H1 (cell line): ENCODE data around the gene GTF2A1L. TPM values are rescaled to one million over a fixed set of nuclear protein-coding genes. Genes with fewer than 3 reads are reported as not detected.

Experiments used
- CTCF ChIA-PET: fragments of 300-600 bp; sonication (Branson Sonifier 250); formaldehyde crosslinking; loops from one replicate; lab custom pipeline; 2021; ENCODE audit not compliant: partially characterized antibody; lab: Charles Lee
- POLR2A ChIA-PET: fragments of 300-600 bp; sonication (Branson Sonifier 250); formaldehyde crosslinking; loops from one replicate; lab custom pipeline; 2021; ENCODE audit warnings: inconsistent platforms; ENCODE audit not compliant: partially characterized antibody; lab: Charles Lee
- DNase-seq, 2 experiments: peaks; one replicate each; pipeline versions ENCODE4 v3.0.0 to v3.0.0-alpha.2; 2010 to 2022; ENCODE audit warnings: low spot score in 2 of 2, low read depth in 1 of 2, mixed read lengths in 1 of 2
- FAIRE-seq: peaks from 2 replicates; lab custom pipeline; 2011; peaks lifted over from hg19 to GRCh38; lab: Jason Lieb, UNC
- H2AFZ ChIP-seq: 2 replicates; pipeline ENCODE4 v1.8.1; 2012; ENCODE audit warnings: low read length, inconsistent platforms
- H2AK5ac ChIP-seq: 2 replicates; pipeline ENCODE4 v1.6.1; 2013; ENCODE audit warnings: low read depth, low read length
- H2BK120ac ChIP-seq: replicated peaks from 2 replicates; pipeline ENCODE3; 2013; ENCODE audit warnings: low read depth, low read length, inconsistent platforms
- H2BK12ac ChIP-seq: 2 replicates; pipeline ENCODE4 v1.6.1; 2013; ENCODE audit warnings: low read depth, low read length
- H2BK15ac ChIP-seq: 2 replicates; pipeline ENCODE4 v1.6.1; 2013; ENCODE audit warnings: low read length
- H2BK20ac ChIP-seq: 2 replicates; pipeline ENCODE4 v1.6.1; 2013; ENCODE audit warnings: low read length
- H2BK5ac ChIP-seq: 2 replicates; pipeline ENCODE4 v1.6.1; 2013; ENCODE audit warnings: low read depth, low read length
- H3K14ac ChIP-seq: 2 replicates; pipeline ENCODE4 v1.6.1; 2013; ENCODE audit warnings: inconsistent platforms; ENCODE audit not compliant: insufficient read length
- H3K18ac ChIP-seq: 2 replicates; pipeline ENCODE4 v1.6.1; 2013; ENCODE audit warnings: low read length; ENCODE audit errors: extremely low read depth
- H3K23ac ChIP-seq: 2 replicates; pipeline ENCODE4 v1.6.1; 2013; ENCODE audit warnings: inconsistent platforms; ENCODE audit not compliant: insufficient read length
- H3K23me2 ChIP-seq: 2 replicates; pipeline ENCODE4 v1.6.1; 2013; ENCODE audit warnings: low read depth, low read length
- H3K27ac ChIP-seq: 2 replicates; pipeline ENCODE4 v1.6.1; 2011; ENCODE audit warnings: low read depth, low read length, inconsistent platforms
- H3K27me3 ChIP-seq, 4 experiments: replicated peaks in 1 of 4; 1 replicate in 1 of 4; 2 replicates in 3 of 4; pipeline versions ENCODE4 v1.6.1 to v1.8.1; 2011 to 2013; ENCODE audit warnings: low read length in 3 of 4, mild to moderate bottlenecking in 3 of 4, inconsistent platforms in 2 of 4, mixed read lengths in 2 of 4, moderate library complexity in 1 of 4; ENCODE audit not compliant: control insufficient read depth in 3 of 4, insufficient read depth in 3 of 4; ENCODE audit errors: extremely low read depth in 1 of 4
- H3K36me3 ChIP-seq, 4 experiments: 2 replicates each; pipeline versions ENCODE4 v1.6.1 to v1.8.1; 2011 to 2013; ENCODE audit warnings: mild to moderate bottlenecking in 4 of 4, low read length in 3 of 4, moderate library complexity in 2 of 4, control low read depth in 1 of 4, inconsistent platforms in 1 of 4; ENCODE audit not compliant: insufficient read depth in 4 of 4, control insufficient read depth in 2 of 4
- H3K4ac ChIP-seq: replicated peaks from 2 replicates; pipeline ENCODE3; 2013; ENCODE audit warnings: low read length, low read depth, mixed read lengths, inconsistent platforms; ENCODE audit not compliant: insufficient read length
- H3K4me1 ChIP-seq, 4 experiments: replicated peaks in 1 of 4; 1 replicate in 1 of 4; 2 replicates in 3 of 4; pipeline versions ENCODE4 v1.6.1 to v1.8.1; 2011 to 2013; ENCODE audit warnings: low read length in 3 of 4, inconsistent platforms in 2 of 4, mixed read lengths in 1 of 4; ENCODE audit not compliant: insufficient read depth in 4 of 4, control insufficient read depth in 3 of 4
- H3K4me2 ChIP-seq, 2 experiments: 2 replicates each; pipeline versions ENCODE4 v1.6.1 to v1.8.1; 2011 to 2013; ENCODE audit warnings: low read depth in 2 of 2, low read length in 2 of 2, control low read depth in 1 of 2, inconsistent platforms in 1 of 2, mild to moderate bottlenecking in 1 of 2; ENCODE audit not compliant: insufficient read depth in 1 of 2
- H3K4me3 ChIP-seq, 4 experiments: fragments of 200-600, 300-600 bp in 1 of 4; sonication (generic), shearing (Covaris generic), sonication (Bioruptor Twin) in 1 of 4; 2 replicates each; pipeline versions ENCODE4 v1.5.1 to v1.8.1; 2011 to 2016; ENCODE audit warnings: low read length in 4 of 4, low read depth in 3 of 4, control low read depth in 2 of 4, inconsistent platforms in 2 of 4, mild to moderate bottlenecking in 2 of 4, mixed read lengths in 1 of 4, moderate library complexity in 1 of 4; ENCODE audit not compliant: insufficient read depth in 2 of 4; ENCODE audit errors: extremely low read depth in 1 of 4
- H3K56ac ChIP-seq: replicated peaks from 2 replicates; pipeline ENCODE3; 2013; ENCODE audit warnings: low read depth, mild to moderate bottlenecking, mixed read lengths, low read length, inconsistent platforms; ENCODE audit not compliant: insufficient read length
- H3K79me1 ChIP-seq: 2 replicates; pipeline ENCODE4 v1.6.1; 2013; ENCODE audit warnings: low read depth, low read length, control low read depth
- H3K79me2 ChIP-seq, 2 experiments: 2 replicates each; pipeline versions ENCODE4 v1.6.1 to v1.8.1; 2012 to 2013; ENCODE audit warnings: low read length in 2 of 2, mild to moderate bottlenecking in 2 of 2, inconsistent platforms in 1 of 2; ENCODE audit not compliant: insufficient read depth in 2 of 2, control insufficient read depth in 1 of 2
- H3K9ac ChIP-seq, 4 experiments: replicated peaks in 1 of 4; 1 replicate in 1 of 4; 2 replicates in 3 of 4; pipeline versions ENCODE4 v1.6.1 to v1.8.1; 2011 to 2013; ENCODE audit warnings: low read depth in 3 of 4, low read length in 3 of 4, control low read depth in 2 of 4, mild to moderate bottlenecking in 2 of 4, moderate library complexity in 2 of 4, inconsistent platforms in 1 of 4; ENCODE audit errors: extremely low read depth in 1 of 4
- H3K9me3 ChIP-seq, 2 experiments: 2 replicates each; pipeline versions ENCODE4 v1.6.1 to v1.8.1; 2012 to 2013; ENCODE audit warnings: mild to moderate bottlenecking in 2 of 2, moderate library complexity in 2 of 2, control low read depth in 1 of 2, inconsistent platforms in 1 of 2, low read depth in 1 of 2, low read length in 1 of 2, mixed read lengths in 1 of 2; ENCODE audit not compliant: insufficient read depth in 2 of 2
- H4K20me1 ChIP-seq, 2 experiments: replicated peaks in 1 of 2; 2 replicates each; pipeline versions ENCODE3 to v1.8.1; 2011 to 2013; ENCODE audit warnings: inconsistent platforms in 2 of 2, low read length in 2 of 2, mild to moderate bottlenecking in 1 of 2; ENCODE audit not compliant: insufficient read depth in 2 of 2, control insufficient read depth in 1 of 2
- H4K5ac ChIP-seq: 2 replicates; pipeline ENCODE4 v1.6.1; 2013; ENCODE audit warnings: low read length, low read depth, mixed read lengths, inconsistent platforms; ENCODE audit not compliant: insufficient read length
- H4K8ac ChIP-seq: 2 replicates; pipeline ENCODE4 v1.8.0; 2013; ENCODE audit warnings: mild to moderate bottlenecking, moderate library complexity, low read length, inconsistent platforms; ENCODE audit not compliant: insufficient read depth; ENCODE audit errors: extremely low read depth
- H4K91ac ChIP-seq: replicated peaks from 2 replicates; pipeline ENCODE3; 2013; ENCODE audit warnings: low read length, mixed read lengths, inconsistent platforms; ENCODE audit not compliant: insufficient read length
- ATF2 ChIP-seq: IDR thresholded peaks from 2 replicates; pipeline ENCODE4 v1.6.1; 2012; ENCODE audit warnings: low read length, inconsistent platforms
- RAD21 ChIP-seq, 2 experiments: IDR thresholded peaks in 1 of 2; conservative IDR thresholded peaks in 1 of 2; 2 replicates each; pipeline ENCODE4 v1.6.1; 2011; ENCODE audit warnings: low read depth in 2 of 2, low read length in 2 of 2, improper control_type of control experiment in 1 of 2, inconsistent platforms in 1 of 2, mild to moderate bottlenecking in 1 of 2, moderate library complexity in 1 of 2
- SRF ChIP-seq: IDR thresholded peaks from 2 replicates; pipeline ENCODE4 v1.6.1; 2011; ENCODE audit warnings: mild to moderate bottlenecking, low read depth, low read length, moderate library complexity
- TAF7 ChIP-seq: optimal IDR thresholded peaks from 2 replicates; pipeline ENCODE3; 2011; ENCODE audit warnings: low read depth, mild to moderate bottlenecking, inconsistent platforms, low read length, moderate library complexity, borderline replicate concordance
- TCF12 ChIP-seq: IDR thresholded peaks from 2 replicates; pipeline ENCODE4 v1.6.1; 2011; ENCODE audit warnings: low read depth, mild to moderate bottlenecking, low read length
- WGBS, 2 experiments: shearing (Covaris generic) in 1 of 2; methylation state at CpG; one replicate each; pipeline versions ENCODE4 v1.1.6 to v1.1.7; 2013 to 2015; ENCODE audit warnings: low lambda C conversion rate in 2 of 2, mixed read lengths in 2 of 2, inconsistent platforms in 1 of 2, low coverage in 1 of 2, missing lambda C conversion rate in 1 of 2; ENCODE audit not compliant: insufficient replicate concordance in 2 of 2, insufficient coverage in 1 of 2, insufficient read length in 1 of 2; ENCODE audit errors: extremely low coverage in 1 of 2, missing lambda C conversion rate in 1 of 2; 5-methylcytosine and 5-hydroxymethylcytosine counted together
- polyA plus RNA-seq, 7 experiments: library from polyadenylated mRNA; depleted of rRNA in 3 of 7; stranded (reverse) in 5 of 7; unstranded in 2 of 7; fragments of >200 nt in 5 of 7; fragments of 200-250 nt in 2 of 7; gene quantifications; 1 replicate in 5 of 7; 2 replicates in 1 of 7; 4 replicates in 1 of 7; pipeline versions ENCODE4 v1.2.1 to v1.2.3, GENCODE V29; 2011 to 2013; ENCODE audit warnings: missing spikeins in 2 of 7, mixed read lengths in 2 of 7
- total RNA-seq: library from RNA; stranded (reverse); fragmentation: NEBNext Ultra II Directional; extraction: Animal tissue kit (Norgen Biotek cat#: 25700); gene quantifications from 2 replicates; pipeline ENCODE4 v1.2.1, GENCODE V29; 2021

Gene GTF2A1L
- total and polyA plus RNA-seq, 2 of the 8 experiments (the other 6 are each of a cell fraction or from before 2014, with no cell fraction given), result 0.18 TPM; not detected in 1

- Histone ChIP-seq H4K91ac (no peak overlapping the region), H2AFZ (no peak overlapping the region), H2BK120ac (no peak overlapping the region), H3K23ac (no peak overlapping the region), H3K79me2 (no peaks in the 10 kb centered on the region), H3K4me2 (no peak overlapping the region), H3K56ac (no peak overlapping the region), H2BK12ac (no peak overlapping the region), H2BK15ac (no peak overlapping the region), H3K18ac (no peak overlapping the region), H3K4me1 (peaks cover 5 to 17% (median 12%) of the 10 kb centered on the region in 4 experiments; a peak in 4 of 7 replicates), H3K36me3 (no peaks in the 10 kb centered on the region; a peak in 1 of 8 replicates), H2BK20ac (no peak overlapping the region), H4K8ac (no peak overlapping the region), H3K27ac (no peak overlapping the region), H2AK5ac (no peak overlapping the region), H3K9ac (no peak overlapping the region), H4K5ac (no peak overlapping the region), H4K20me1 (no peaks in the 10 kb centered on the region), H3K27me3 (peaks cover 0 to 4% (median 0%) of the 10 kb centered on the region in 4 experiments; a peak in 2 of 7 replicates)
- WGBS, 2 experiments, result 82% methylated on average over 5 of the region's 5 CpGs; no CpG with 5 or more reads in 1 of the 2 experiments
- DNase-seq (no peak), FAIRE-seq (no peak)
- CTCF ChIA-PET, result interaction anchor here (0.8 to 3.0 kb wide), 16 partner anchors 9 to 210 kb away, joined by 3 to 16 read pairs (median 4); no protein-coding TSS in a partner anchor
- TF ChIP-seq TAF7 (no peak), ATF2 (no peak), RAD21 (IDR thresholded peaks at IDR 0.05 in 1 of 2, conservative IDR thresholded peaks at IDR 0.05 in 1 of 2; ENCODE audit: low read depth in 2 of 2, low read length in 2 of 2) (no peak), SRF (no peak), TCF12 (no peak)
- TF ChIP-seq, all 59 proteins: peak for 0
- H3K4ac ChIP-seq, result no peak overlapping the region
- no peaks in the 10 kb centered on the region for H3K9me3 ChIP-seq
- no peaks in the 10 kb centered on the region; the same call in 1 of the 2 replicates for H3K23me2 ChIP-seq
- POLR2A ChIA-PET, result no interaction called here
- no peak overlapping the region for H3K14ac ChIP-seq
- H3K79me1 ChIP-seq, result no peaks in the 10 kb centered on the region
- H3K4me3 ChIP-seq, result no peak overlapping the region
- no peak overlapping the region for H2BK5ac ChIP-seq
Measured at GRCh38 chr2:48587560-48587959, 30.1 kb upstream of the GTF2A1L start.
